Measurements from ENCODE around the gene SERP2. TPM values are rescaled to one million over a fixed set of nuclear protein-coding genes. Genes with fewer than 3 reads are reported as not detected.
A peak's percentile ranks its signal among the peaks of the same experiment; 100 is the strongest.

Gene SERP2
- total and polyA plus RNA-seq, 9 of the 15 experiments (the other 6 are each of a cell fraction or from before 2014, with no cell fraction given): 0.13 TPM; not detected in 8

DNA sequence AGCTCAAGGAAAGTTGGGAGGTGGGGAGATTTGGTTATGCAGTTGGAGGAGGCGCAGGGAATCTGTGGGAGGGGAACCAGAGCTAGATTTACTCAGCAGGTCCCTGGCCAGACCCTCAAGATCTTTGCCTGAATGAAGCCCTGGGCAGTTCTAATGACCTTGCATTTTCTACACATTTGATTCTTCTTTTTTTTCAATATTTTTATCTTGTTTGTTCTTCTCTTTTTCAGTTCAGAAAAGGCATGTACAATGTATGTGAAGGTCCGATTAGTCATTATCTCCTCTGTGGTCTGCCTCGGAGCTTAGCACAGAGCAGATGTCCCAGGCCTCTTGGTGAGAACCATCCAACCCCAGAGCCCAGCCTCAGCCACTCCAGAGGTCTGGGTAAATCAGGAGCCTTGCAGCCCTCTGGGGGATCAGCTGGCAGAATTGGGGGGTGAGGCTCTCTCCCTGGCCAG lies 24.2 kb downstream of the SERP2 start (continued):
- 0 out of 4 replicates have a peak, but pooled peaks of 1 of the 2 experiments have one; percentile 37 for TF ChIP-seq SIN3A (IDR thresholded peaks at IDR 0.05; ENCODE audit: borderline replicate concordance in 2 of 2, control insufficient read depth in 1 of 2, low read depth in 2 of 2, low read length in 2 of 2)
- TF ChIP-seq KLF6 (CRISPR knock-in tag; IDR thresholded peaks at IDR 0.05; ENCODE audit: borderline replicate concordance): no peak
- TF ChIP-seq TAL1 (IDR thresholded peaks at IDR 0.05): peak; percentile 98
- no peak for TF ChIP-seq PCBP2 (IDR thresholded peaks at IDR 0.05; ENCODE audit: low read depth, low read length, poor library complexity, severe bottlenecking)
- no peak for TF ChIP-seq ZBTB8A (IDR thresholded peaks at IDR 0.05; ENCODE audit: partially characterized antibody)
- no peak for TF ChIP-seq ZNF57 (CRISPR knock-in tag; IDR thresholded peaks at IDR 0.05)
- TF ChIP-seq, protein P1, sequence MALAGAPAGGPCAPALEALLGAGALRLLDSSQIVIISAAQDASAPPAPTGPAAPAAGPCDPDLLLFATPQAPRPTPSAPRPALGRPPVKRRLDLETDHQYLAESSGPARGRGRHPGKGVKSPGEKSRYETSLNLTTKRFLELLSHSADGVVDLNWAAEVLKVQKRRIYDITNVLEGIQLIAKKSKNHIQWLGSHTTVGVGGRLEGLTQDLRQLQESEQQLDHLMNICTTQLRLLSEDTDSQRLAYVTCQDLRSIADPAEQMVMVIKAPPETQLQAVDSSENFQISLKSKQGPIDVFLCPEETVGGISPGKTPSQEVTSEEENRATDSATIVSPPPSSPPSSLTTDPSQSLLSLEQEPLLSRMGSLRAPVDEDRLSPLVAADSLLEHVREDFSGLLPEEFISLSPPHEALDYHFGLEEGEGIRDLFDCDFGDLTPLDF (CRISPR knock-in tag; IDR thresholded peaks at IDR 0.05): no peak
- TF ChIP-seq, protein P2, sequence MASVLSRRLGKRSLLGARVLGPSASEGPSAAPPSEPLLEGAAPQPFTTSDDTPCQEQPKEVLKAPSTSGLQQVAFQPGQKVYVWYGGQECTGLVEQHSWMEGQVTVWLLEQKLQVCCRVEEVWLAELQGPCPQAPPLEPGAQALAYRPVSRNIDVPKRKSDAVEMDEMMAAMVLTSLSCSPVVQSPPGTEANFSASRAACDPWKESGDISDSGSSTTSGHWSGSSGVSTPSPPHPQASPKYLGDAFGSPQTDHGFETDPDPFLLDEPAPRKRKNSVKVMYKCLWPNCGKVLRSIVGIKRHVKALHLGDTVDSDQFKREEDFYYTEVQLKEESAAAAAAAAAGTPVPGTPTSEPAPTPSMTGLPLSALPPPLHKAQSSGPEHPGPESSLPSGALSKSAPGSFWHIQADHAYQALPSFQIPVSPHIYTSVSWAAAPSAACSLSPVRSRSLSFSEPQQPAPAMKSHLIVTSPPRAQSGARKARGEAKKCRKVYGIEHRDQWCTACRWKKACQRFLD (CRISPR knock-in tag; IDR thresholded peaks at IDR 0.05): peak; percentile 71; the same call in 1 of the 2 replicates
- peak; percentile 95 for TF ChIP-seq PML (IDR thresholded peaks at IDR 0.05; ENCODE audit: low read length)
- TF ChIP-seq, protein P3, sequence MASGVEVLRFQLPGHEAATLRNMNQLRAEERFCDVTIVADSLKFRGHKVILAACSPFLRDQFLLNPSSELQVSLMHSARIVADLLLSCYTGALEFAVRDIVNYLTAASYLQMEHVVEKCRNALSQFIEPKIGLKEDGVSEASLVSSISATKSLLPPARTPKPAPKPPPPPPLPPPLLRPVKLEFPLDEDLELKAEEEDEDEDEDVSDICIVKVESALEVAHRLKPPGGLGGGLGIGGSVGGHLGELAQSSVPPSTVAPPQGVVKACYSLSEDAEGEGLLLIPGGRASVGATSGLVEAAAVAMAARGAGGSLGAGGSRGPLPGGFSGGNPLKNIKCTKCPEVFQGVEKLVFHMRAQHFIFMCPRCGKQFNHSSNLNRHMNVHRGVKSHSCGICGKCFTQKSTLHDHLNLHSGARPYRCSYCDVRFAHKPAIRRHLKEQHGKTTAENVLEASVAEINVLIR (CRISPR knock-in tag; IDR thresholded peaks at IDR 0.05): no peak
- TF ChIP-seq, protein P4, sequence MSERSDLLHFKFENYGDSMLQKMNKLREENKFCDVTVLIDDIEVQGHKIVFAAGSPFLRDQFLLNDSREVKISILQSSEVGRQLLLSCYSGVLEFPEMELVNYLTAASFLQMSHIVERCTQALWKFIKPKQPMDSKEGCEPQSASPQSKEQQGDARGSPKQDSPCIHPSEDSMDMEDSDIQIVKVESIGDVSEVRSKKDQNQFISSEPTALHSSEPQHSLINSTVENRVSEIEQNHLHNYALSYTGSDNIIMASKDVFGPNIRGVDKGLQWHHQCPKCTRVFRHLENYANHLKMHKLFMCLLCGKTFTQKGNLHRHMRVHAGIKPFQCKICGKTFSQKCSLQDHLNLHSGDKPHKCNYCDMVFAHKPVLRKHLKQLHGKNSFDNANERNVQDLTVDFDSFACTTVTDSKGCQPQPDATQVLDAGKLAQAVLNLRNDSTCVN (CRISPR knock-in tag; IDR thresholded peaks at IDR 0.05): no peak
- TF ChIP-seq ETV1 (tag; conservative IDR thresholded peaks at IDR 0.05; ENCODE audit: low read depth): no peak
- peak; percentile 89 for TF ChIP-seq EP300 (IDR thresholded peaks at IDR 0.05; ENCODE audit: low read length)
- TF ChIP-seq FOXK2 (conservative IDR thresholded peaks at IDR 0.05 in 1 of 2, IDR thresholded peaks at IDR 0.05 in 1 of 2; ENCODE audit: low read depth in 2 of 2): no peak
- TF ChIP-seq, protein P5, sequence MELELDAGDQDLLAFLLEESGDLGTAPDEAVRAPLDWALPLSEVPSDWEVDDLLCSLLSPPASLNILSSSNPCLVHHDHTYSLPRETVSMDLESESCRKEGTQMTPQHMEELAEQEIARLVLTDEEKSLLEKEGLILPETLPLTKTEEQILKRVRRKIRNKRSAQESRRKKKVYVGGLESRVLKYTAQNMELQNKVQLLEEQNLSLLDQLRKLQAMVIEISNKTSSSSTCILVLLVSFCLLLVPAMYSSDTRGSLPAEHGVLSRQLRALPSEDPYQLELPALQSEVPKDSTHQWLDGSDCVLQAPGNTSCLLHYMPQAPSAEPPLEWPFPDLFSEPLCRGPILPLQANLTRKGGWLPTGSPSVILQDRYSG (tag; conservative IDR thresholded peaks at IDR 0.05; ENCODE audit: low read depth): no peak
- TF ChIP-seq, protein P6, sequence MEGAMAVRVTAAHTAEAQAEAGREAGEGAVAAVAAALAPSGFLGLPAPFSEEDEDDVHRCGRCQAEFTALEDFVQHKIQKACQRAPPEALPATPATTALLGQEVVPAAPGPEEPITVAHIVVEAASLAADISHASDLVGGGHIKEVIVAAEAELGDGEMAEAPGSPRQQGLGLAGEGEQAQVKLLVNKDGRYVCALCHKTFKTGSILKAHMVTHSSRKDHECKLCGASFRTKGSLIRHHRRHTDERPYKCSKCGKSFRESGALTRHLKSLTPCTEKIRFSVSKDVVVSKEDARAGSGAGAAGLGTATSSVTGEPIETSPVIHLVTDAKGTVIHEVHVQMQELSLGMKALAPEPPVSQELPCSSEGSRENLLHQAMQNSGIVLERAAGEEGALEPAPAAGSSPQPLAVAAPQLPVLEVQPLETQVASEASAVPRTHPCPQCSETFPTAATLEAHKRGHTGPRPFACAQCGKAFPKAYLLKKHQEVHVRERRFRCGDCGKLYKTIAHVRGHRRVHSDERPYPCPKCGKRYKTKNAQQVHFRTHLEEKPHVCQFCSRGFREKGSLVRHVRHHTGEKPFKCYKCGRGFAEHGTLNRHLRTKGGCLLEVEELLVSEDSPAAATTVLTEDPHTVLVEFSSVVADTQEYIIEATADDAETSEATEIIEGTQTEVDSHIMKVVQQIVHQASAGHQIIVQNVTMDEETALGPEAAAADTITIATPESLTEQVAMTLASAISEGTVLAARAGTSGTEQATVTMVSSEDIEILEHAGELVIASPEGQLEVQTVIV (CRISPR knock-in tag; IDR thresholded peaks at IDR 0.05; ENCODE audit: borderline replicate concordance): no peak
- TF ChIP-seq ZNF41 (CRISPR knock-in tag; conservative IDR thresholded peaks at IDR 0.05): no peak
- TF ChIP-seq SAFB2 (IDR thresholded peaks at IDR 0.05; ENCODE audit: borderline replicate concordance, low read depth, low read length, severe bottlenecking): no peak

Measured in K562 (cell line).